Left cardiac atrium (tissue), 4 donors: ENCODE results near the gene ZSCAN30. TPM values are rescaled to one million over a fixed set of nuclear protein-coding genes. Genes with fewer than 3 reads are reported as not detected.

Experiments used
- ATAC-seq, 2 donors: fragments of 200-7000 bp; cut with Tn5 transposase; one replicate each; pipeline ENCODE4 v1.9.1; 2020; ENCODE audit warnings: mild to moderate bottlenecking in 2 of 2, moderate library complexity in 2 of 2
- DNase-seq: peaks from one replicate; pipeline ENCODE4 v3.0.0-alpha.2; 2020
- intact Hi-C, 2 donors: fragments of 100-400 bp; cut with DNase I; formaldehyde crosslinking; loops; one replicate each; pipeline versions ENCODE4 v1.14.1 to v1.15.1; 2022 to 2023
- long read RNA-seq: library from polyadenylated mRNA; unstranded; transcript quantifications from one replicate; pipeline ENCODE4 v2.0.0, GENCODE V29; 2021
- total RNA-seq, 2 donors: library from RNA; stranded (reverse); fragmentation: NEBNext Ultra II Directional; extraction: Animal tissue kit (Norgen Biotek cat#: 25700); gene quantifications; one replicate each; pipeline ENCODE4 v1.2.1, GENCODE V29; 2021
- donor health status: DM: no; HTN: yes; CAD: no.
- donor health status: DM: no; HTN: yes; CAD: no; lungs with severe emphysema.
- donor health status: DM: yes; HTN: yes; CAD: no.
- donor health status: Dilated cardiomyopathy.

The ZSCAN30 gene
- 10 to 100 TPM; 13.3 to 19.1 TPM for total RNA-seq
- long read RNA-seq, full-length matches to known transcripts, result 3 of 11 reads
- long read RNA-seq, partial matches to known transcripts, result 1 of 11 reads
- long read RNA-seq, other reads (novel, unspliced or antisense), result 7 of 11 reads

- peak; percentile 99 for ATAC-seq
- peak; percentile 95 for DNase-seq
- intact Hi-C loops, result loop anchor here in 1 of 2 donors (5.0 kb wide), 1 partner anchor 52 kb away; the partner anchor contains the start of gene ZNF24
Observed at GRCh38 chr18:35290094-35290735, at the start of gene ZSCAN30. TSS of gene ZSCAN30 (minus strand) at chr18:35290229. CDS start at chr18:35264352, 25,877 bp downstream.

- no peak for ATAC-seq
- intact Hi-C loops, result no loop called here
- no peak for DNase-seq
Observed at GRCh38 chr18:35337286-35337685, 47.3 kb upstream of the ZSCAN30 start.

- intact Hi-C loops, result no loop called here
- no peak for ATAC-seq
- no peak for DNase-seq
Observed at GRCh38 chr18:35335866-35336265, 45.8 kb upstream of the ZSCAN30 start.

- intact Hi-C loops, result no loop called here
- DNase-seq (no peak), ATAC-seq (no peak)
Observed at GRCh38 chr18:35334821-35335220, 44.8 kb upstream of the ZSCAN30 start.

GRCh38 chr18:35334212-35334611 lies 44.2 kb upstream of the ZSCAN30 start:
- DNase-seq (no peak), ATAC-seq (no peak)
- intact Hi-C loops, result no loop called here

- DNase-seq, result no peak
- intact Hi-C loops, result no loop called here
- peak in 1 of 2 donors; percentile 34 for ATAC-seq
Observed at GRCh38 chr18:35331367-35332087, 41.5 kb upstream of the ZSCAN30 start.

GRCh38 chr18:35328868-35329267 lies 38.8 kb upstream of the ZSCAN30 start:
- intact Hi-C loops, result no loop called here
- ATAC-seq, result no peak
- DNase-seq, result no peak

GRCh38 chr18:35326695-35327387 lies 36.8 kb upstream of the ZSCAN30 start:
- no peak for DNase-seq
- intact Hi-C loops, result no loop called here
- ATAC-seq, result no peak

GRCh38 chr18:35324926-35325655 lies 35.1 kb upstream of the ZSCAN30 start:
- no peak for DNase-seq
- intact Hi-C loops, result no loop called here
- no peak for ATAC-seq

GRCh38 chr18:35322486-35323458 lies 32.7 kb upstream of the ZSCAN30 start:
- intact Hi-C loops, result no loop called here
- no peak for ATAC-seq
- no peak for DNase-seq

- DNase-seq, result no peak
- intact Hi-C loops, result no loop called here
- ATAC-seq, result peak in 1 of 2 donors; percentile 22
Observed at GRCh38 chr18:35311496-35311895, 21.5 kb upstream of the ZSCAN30 start.

GRCh38 chr18:35306588-35307250 lies 16.7 kb upstream of the ZSCAN30 start:
- DNase-seq (no peak), ATAC-seq (no peak)
- intact Hi-C loops, result no loop called here

GRCh38 chr18:35303610-35304009 lies 13.6 kb upstream of the ZSCAN30 start:
- intact Hi-C loops, result no loop called here
- peak in 1 of 2 donors; percentile 57 for ATAC-seq
- DNase-seq, result no peak

GRCh38 chr18:35296060-35296459 lies 6.0 kb upstream of the ZSCAN30 start:
- peak in 1 of 2 donors; percentile 23 for ATAC-seq
- no peak for DNase-seq
- intact Hi-C loops, result no loop called here

GRCh38 chr18:35291166-35291565 lies 1.1 kb upstream of the ZSCAN30 start:
- ATAC-seq, result no peak
- no peak for DNase-seq
- intact Hi-C loops, result loop anchor here in 1 of 2 donors (5.0 kb wide), 1 partner anchor 51 kb away; the partner anchor contains the start of gene ZNF24

- no peak for DNase-seq
- intact Hi-C loops, result loop anchor here in 1 of 2 donors (5.0 kb wide), 2 partner anchors 47 to 53 kb away; partner anchors contain the start of genes ZNF24 and ZNF397
- ATAC-seq, result peak in 1 of 2 donors; percentile 50
Observed at GRCh38 chr18:35289727-35290093, 319 bp downstream of the ZSCAN30 start.

GRCh38 chr18:35289293-35289692 lies 736 bp downstream of the ZSCAN30 start:
- intact Hi-C loops, result loop anchor here in 1 of 2 donors (5.0 kb wide), 1 partner anchor 47 kb away; the partner anchor contains the start of gene ZNF397
- peak in 1 of 2 donors; percentile 35 for ATAC-seq
- DNase-seq, result no peak
